ENCODE data around the gene SF3A2. TPM values are rescaled to one million over a fixed set of nuclear protein-coding genes. Genes with fewer than 3 reads are reported as not detected.

The SF3A2 gene
- total and polyA plus RNA-seq, 4 donors, result 37.2 to 113 (median 63.0) TPM

- Histone ChIP-seq H3K9ac (ENCODE audit: insufficient read depth in 1 of 2, low read length in 2 of 2) (no peak overlapping the region), H3K9me3 (ENCODE audit: control insufficient read depth in 4 of 4, insufficient read depth in 3 of 4, low read length in 3 of 4) (peaks cover 0 to 2% (median 0%) of the 10 kb centered on the region in 4 donors), H3K27me3 (ENCODE audit: control insufficient read depth in 3 of 3, insufficient read depth in 3 of 3, low read length in 2 of 3) (peaks cover 11 to 59% (median 37%) of the 10 kb centered on the region in 3 donors), H3K4me1 (ENCODE audit: control insufficient read depth in 5 of 5, insufficient read depth in 5 of 5, low read length in 5 of 5) (peaks cover 0 to 25% (median 9%) of the 10 kb centered on the region in 5 donors), H3K4me3 (peak overlapping the region; percentile 34), H3K36me3 (ENCODE audit: control insufficient read depth in 4 of 4, insufficient read depth in 4 of 4, low read length in 4 of 4) (peaks cover 0 to 1% (median 0%) of the 10 kb centered on the region in 4 donors), H3K27ac (ENCODE audit: low read depth in 1 of 2, low read length in 1 of 2) (peak overlapping the region in 1 of 2 donors; percentile 84)
- 0 to 1% methylated on average over 65 to 74 of the region's 74 CpGs for WGBS, 2 donors
- DNase-seq (peak in 1 of 3 donors; percentile 16), ATAC-seq (ENCODE audit: insufficient read depth, low FRiP score) (peak; percentile 39)
- no peak for TF ChIP-seq CTCF (IDR thresholded peaks at IDR 0.05; ENCODE audit: control extremely low read depth, extremely low read depth)
Observed at GRCh38 chr19:2289714-2290435, 53.3 kb downstream of the SF3A2 start.

- DNase-seq (peak in 1 of 3 donors; percentile 10), ATAC-seq (ENCODE audit: insufficient read depth, low FRiP score) (no peak)
- H3K27me3 ChIP-seq (ENCODE audit: control insufficient read depth in 3 of 3, insufficient read depth in 3 of 3, low read length in 2 of 3), result peaks cover 11 to 65% (median 45%) of the 10 kb centered on the region in 3 donors
- TF ChIP-seq CTCF (IDR thresholded peaks at IDR 0.05; ENCODE audit: control extremely low read depth, extremely low read depth), result no peak
- H3K9me3 ChIP-seq (ENCODE audit: control insufficient read depth in 4 of 4, insufficient read depth in 3 of 4, low read length in 3 of 4), result peaks cover 0 to 2% (median 0%) of the 10 kb centered on the region in 4 donors
- H3K4me3 ChIP-seq, result peak overlapping the region; percentile 34
- 2 to 3% methylated on average over 79 to 82 of the region's 82 CpGs for WGBS, 2 donors
- no peak overlapping the region for H3K9ac ChIP-seq (ENCODE audit: insufficient read depth in 1 of 2, low read length in 2 of 2)
- peak overlapping the region in 1 of 2 donors; percentile 84 for H3K27ac ChIP-seq (ENCODE audit: low read depth in 1 of 2, low read length in 1 of 2)
- peaks cover 0 to 1% (median 0%) of the 10 kb centered on the region in 4 donors for H3K36me3 ChIP-seq (ENCODE audit: control insufficient read depth in 4 of 4, insufficient read depth in 4 of 4, low read length in 4 of 4)
- H3K4me1 ChIP-seq (ENCODE audit: control insufficient read depth in 5 of 5, insufficient read depth in 5 of 5, low read length in 5 of 5), result peaks cover 0 to 26% (median 9%) of the 10 kb centered on the region in 5 donors
Observed at GRCh38 chr19:2290441-2291184, 54.0 kb downstream of the SF3A2 start.

GRCh38 chr19:2291185-2291751, 54.6 kb downstream of the SF3A2 start:
- H3K27ac ChIP-seq (ENCODE audit: low read depth in 1 of 2, low read length in 1 of 2), result no peak overlapping the region
- H3K27me3 ChIP-seq (ENCODE audit: control insufficient read depth in 3 of 3, insufficient read depth in 3 of 3, low read length in 2 of 3), result peaks cover 11 to 71% (median 49%) of the 10 kb centered on the region in 3 donors

More at GRCh38 chr19:2291185-2291751, 54.6 kb downstream of the SF3A2 start:
- peaks cover 0 to 26% (median 9%) of the 10 kb centered on the region in 5 donors for H3K4me1 ChIP-seq (ENCODE audit: control insufficient read depth in 5 of 5, insufficient read depth in 5 of 5, low read length in 5 of 5)
- H3K9ac ChIP-seq (ENCODE audit: insufficient read depth in 1 of 2, low read length in 2 of 2), result no peak overlapping the region
- H3K9me3 ChIP-seq (ENCODE audit: control insufficient read depth in 4 of 4, insufficient read depth in 3 of 4, low read length in 3 of 4), result peaks cover 0 to 2% (median 0%) of the 10 kb centered on the region in 4 donors
- H3K36me3 ChIP-seq (ENCODE audit: control insufficient read depth in 4 of 4, insufficient read depth in 4 of 4, low read length in 4 of 4), result peaks cover 0 to 1% (median 0%) of the 10 kb centered on the region in 4 donors
- no peak for TF ChIP-seq CTCF (IDR thresholded peaks at IDR 0.05; ENCODE audit: control extremely low read depth, extremely low read depth)
- 20 to 48% methylated on average over 66 to 67 of the region's 67 CpGs for WGBS, 2 donors
- peak in 1 of 3 donors; percentile 15 for DNase-seq
- no peak for ATAC-seq (ENCODE audit: insufficient read depth, low FRiP score)
- peak overlapping the region; percentile 17 for H3K4me3 ChIP-seq

Measured in lung (tissue), 12 donors.